Right ventricle myocardium superior (tissue), 1 donor: Measurements from ENCODE around the gene NGEF. TPM values are rescaled to one million over a fixed set of nuclear protein-coding genes. Genes with fewer than 3 reads are reported as not detected.

ENCODE experiments used
- ATAC-seq: fragments of 200-7000 bp; cut with Tn5 transposase; one replicate; pipeline ENCODE4 v1.9.1; 2020; ENCODE audit warnings: mild to moderate bottlenecking; ENCODE audit not compliant: poor library complexity
- DNase-seq: peaks from one replicate; pipeline ENCODE4 v3.0.0-alpha.2; 2020
- intact Hi-C: fragments of 100-400 bp; cut with DNase I; formaldehyde crosslinking; loops from one replicate; pipeline ENCODE4 v1.11.2; 2022
- total RNA-seq: library from RNA; stranded (reverse); fragmentation: NEBNext Ultra II Directional; extraction: Animal tissue kit (Norgen Biotek cat#: 25700); gene quantifications from one replicate; pipeline ENCODE4 v1.2.1, GENCODE V29; 2021
- donor health status: DM: no; HTN: yes; CAD: no; lungs with severe emphysema.

NGEF gene
- total RNA-seq, 1 donor from 2014 or later = not detected

DNA sequence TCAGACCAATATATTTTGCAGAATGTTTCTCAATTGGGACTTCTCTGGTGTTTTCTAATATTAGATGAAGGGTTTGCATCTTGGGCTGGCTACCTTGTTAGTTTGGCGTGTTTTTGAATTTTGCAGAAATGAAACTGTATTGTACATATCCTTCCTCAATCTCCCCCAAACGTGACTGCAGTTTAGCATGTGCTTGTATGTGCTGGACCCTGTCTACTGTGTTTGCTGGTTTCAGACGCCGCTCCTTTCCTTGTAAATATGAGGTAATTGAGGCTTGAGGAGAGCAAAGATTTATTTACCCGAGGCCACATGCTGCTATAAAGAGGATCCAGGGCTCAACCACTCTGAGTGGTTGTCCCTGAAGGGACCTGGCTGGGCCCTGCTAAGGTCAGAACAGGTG is 57.2 kb downstream of the NGEF start:
- intact Hi-C loops = no loop called here
- DNase-seq (no peak), ATAC-seq (no peak)

GRCh38 chr2:232954691-232955090 is 58.4 kb downstream of the NGEF start:
- DNase-seq (no peak), ATAC-seq (no peak)
- intact Hi-C loops = no loop called here

GRCh38 chr2:232951891-232952290 is 61.2 kb downstream of the NGEF start:
- no peak for ATAC-seq
- intact Hi-C loops = no loop called here

DNA sequence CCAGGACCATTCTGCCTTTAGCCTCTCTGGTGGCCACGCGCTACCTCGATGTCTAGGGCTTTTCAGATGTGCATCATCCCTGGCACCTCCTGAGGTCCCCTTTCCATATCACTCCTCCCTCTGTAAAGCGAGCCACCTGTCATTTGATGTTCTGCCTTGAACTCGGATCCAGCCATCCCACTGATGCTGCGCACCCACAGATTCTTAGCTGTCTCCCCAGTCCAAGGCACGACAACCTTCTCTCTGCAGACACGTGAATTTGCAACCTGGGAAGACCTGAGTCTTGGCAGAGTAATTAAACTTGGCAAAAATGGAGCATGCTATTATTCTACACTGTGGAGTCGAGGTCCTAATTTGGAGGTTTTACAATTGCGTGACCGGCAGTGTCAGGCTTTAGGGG is 61.9 kb downstream of the NGEF start:
- DNase-seq = no peak
- intact Hi-C loops = no loop called here
- no peak for ATAC-seq

More at GRCh38 chr2:232951891-232952290, 61.2 kb downstream of the NGEF start:
- DNase-seq = no peak

GRCh38 chr2:232950751-232951150 is 62.3 kb downstream of the NGEF start:
- DNase-seq (no peak), ATAC-seq (no peak)
- intact Hi-C loops = no loop called here

DNA sequence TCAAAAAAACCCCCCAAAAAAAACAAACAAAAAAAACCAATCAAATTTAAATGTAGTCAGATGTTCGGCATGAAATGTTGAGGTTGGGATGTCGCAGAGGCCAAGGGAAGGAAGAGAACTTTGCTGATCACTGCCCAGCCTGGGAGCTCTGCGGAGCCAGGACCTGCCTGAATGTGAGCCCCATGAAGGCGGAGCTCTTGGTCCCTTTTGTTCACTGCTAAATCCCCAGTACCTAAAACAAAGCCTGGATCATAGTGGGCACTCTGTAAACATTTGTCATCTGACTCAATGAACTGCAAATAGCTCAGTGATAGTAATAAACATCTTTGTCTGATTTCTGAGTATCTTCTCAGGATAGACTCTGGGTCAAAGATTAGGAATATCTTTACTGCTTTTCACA is 64.0 kb downstream of the NGEF start:
- intact Hi-C loops = no loop called here
- DNase-seq = no peak
- ATAC-seq = no peak

DNA sequence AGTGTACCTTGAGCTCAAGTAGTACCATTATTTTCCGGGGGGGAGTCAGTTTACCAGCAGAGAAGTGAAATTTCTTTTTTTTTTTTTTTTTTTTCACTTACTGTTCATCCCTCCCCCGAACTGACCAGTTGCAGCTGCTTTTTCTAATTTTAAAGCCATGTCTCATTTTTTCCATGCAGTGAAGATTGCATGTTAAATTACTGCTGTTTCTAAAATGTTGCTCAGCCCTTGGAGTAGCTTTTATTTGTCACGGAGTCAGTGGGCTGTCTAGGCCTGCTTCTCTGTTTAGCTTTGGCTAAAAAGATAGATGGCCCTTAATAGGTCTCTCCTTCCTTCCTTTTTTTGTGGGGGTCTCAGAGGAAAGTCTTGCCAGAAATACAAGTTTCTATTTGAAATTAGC is 70.2 kb downstream of the NGEF start:
- intact Hi-C loops = no loop called here
- no peak for DNase-seq
- ATAC-seq = no peak

DNA sequence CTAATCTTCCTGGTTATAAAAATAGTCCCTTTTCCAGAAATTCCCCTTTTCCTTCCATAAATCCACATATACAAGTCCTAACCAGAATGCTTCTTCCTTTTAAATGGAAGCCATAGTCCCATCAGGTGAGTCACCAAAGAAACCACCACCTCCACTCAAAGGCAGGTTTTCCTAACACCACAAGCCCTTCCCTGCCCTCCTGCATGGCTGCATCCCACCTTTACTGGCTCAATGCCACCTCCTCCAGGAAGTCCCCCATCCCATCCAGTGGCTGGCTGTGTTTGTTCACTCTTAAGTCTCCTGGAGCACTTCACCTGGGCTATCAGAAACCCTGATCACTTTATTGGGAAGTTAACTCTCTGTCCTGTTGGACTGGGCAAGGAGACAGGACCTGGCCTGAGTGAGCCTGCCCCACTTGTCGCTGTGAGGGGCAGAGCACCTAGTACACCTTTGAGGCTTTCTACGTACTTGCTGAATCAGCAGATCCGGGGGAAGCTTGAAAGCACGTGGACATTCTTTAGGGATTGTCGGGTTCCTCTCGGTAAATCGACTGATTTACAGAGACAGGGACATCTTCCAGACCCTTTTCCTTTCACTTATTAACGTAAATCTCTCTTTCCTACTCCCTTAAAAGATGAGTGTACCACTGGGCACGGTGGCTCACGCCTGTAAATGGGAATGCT is 71.0 kb downstream of the NGEF start:
- intact Hi-C loops = no loop called here
- DNase-seq (no peak), ATAC-seq (no peak)

- DNase-seq (no peak), ATAC-seq (no peak)
- intact Hi-C loops = no loop called here
These were observed 71.7 kb downstream of the NGEF start for GRCh38 chr2:232941400-232941799.

- intact Hi-C loops = no loop called here
- no peak for ATAC-seq
- no peak for DNase-seq
These were observed 72.3 kb downstream of the NGEF start for GRCh38 chr2:232940724-232941123.

- DNase-seq (no peak), ATAC-seq (no peak)
- intact Hi-C loops = no loop called here
These were observed 75.7 kb downstream of the NGEF start for GRCh38 chr2:232937278-232937906.

GRCh38 chr2:232931636-232932035 is 81.4 kb downstream of the NGEF start:
- no peak for DNase-seq
- ATAC-seq = no peak
- intact Hi-C loops = no loop called here

- intact Hi-C loops = no loop called here
- DNase-seq (no peak), ATAC-seq (no peak)
These were observed 83.0 kb downstream of the NGEF start for GRCh38 chr2:232930059-232930400.

GRCh38 chr2:232929303-232930058 is 83.6 kb downstream of the NGEF start:
- DNase-seq (no peak), ATAC-seq (no peak)
- intact Hi-C loops = no loop called here

DNA sequence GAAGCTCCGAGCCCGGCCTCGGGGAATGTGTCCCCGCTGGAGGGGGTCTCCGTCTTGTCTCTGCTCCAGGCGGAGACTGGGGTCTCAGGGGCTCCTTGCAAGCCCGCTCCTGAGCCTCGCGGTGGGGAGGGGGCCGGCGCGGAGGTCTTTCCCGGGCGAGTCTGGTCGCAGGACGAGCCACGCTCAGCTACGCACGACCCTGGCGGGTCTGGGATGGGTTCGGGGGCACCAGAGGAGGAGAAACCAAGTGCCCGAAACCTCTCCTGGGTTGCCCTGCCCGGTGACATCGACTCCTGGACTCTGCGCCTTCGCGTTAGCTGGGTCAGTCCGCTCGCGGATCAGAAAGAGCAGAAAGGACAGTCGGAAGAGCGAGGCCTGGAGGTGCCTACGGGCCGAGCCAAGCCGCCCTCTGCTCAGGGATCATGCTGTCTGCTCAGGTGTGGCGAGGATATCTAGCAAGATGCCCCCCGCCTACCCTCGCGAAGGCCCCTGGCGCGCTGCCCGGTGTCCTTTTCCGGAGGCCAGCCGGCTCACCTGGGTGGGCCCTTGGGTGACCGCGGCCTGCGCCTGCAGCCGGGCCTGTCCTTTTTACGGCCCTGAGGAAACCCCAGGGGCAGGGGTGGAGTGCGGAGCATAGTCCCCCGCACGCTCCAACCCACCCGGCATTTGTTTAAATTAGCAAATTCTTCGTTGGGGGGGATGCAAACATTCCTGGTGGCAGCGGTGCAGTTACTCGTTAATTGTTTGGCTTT is 84.3 kb downstream of the NGEF start:
- DNase-seq (no peak), ATAC-seq (no peak)
- intact Hi-C loops = no loop called here

DNA sequence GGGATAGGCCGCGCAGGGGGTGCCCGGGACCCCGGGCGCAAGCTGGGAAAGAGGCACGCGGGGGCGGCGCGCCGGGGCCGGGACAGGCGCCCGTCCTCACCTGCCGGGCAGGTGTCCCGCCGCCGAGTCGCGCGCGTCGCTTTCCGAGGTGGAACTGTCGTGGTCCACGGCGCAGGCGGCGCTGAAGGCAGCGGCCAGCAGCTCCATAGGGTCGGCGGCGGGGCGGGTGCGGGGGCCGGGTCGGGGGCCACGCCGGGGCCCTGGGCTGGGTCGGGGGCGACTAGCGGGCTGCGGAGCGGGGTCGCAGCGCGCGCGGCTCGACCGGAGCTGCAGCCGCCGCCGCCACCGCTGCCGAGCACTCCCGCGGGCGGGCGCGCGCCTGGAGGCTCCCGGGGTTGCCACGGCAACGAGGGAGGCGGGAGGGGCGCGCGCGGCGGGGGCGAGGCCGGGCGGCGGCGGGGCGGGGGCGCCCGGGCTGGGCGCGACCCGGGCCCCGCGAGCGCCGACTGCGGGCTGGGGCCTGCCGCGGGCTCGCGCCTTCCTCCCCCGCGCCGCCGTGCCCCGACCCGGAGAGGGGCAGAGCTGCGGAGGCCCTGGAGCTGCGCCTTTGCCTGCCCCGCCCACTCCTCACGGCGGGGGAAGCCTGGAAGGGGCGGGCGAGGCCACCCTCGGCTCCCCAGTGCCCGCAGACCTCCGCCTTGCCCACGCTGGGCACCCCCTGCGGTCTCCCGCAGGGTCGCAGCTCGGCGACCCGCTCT is 85.1 kb downstream of the NGEF start:
- ATAC-seq = no peak
- no peak for DNase-seq
- intact Hi-C loops = no loop called here

GRCh38 chr2:232927032-232927792 is 85.8 kb downstream of the NGEF start:
- DNase-seq (no peak), ATAC-seq (no peak)
- intact Hi-C loops = no loop called here

GRCh38 chr2:232926431-232926939 is 86.6 kb downstream of the NGEF start:
- DNase-seq (no peak), ATAC-seq (no peak)
- intact Hi-C loops = no loop called here
